HepG2 (cell line): ENCODE results near the gene SENP5. TPM values are rescaled to one million over a fixed set of nuclear protein-coding genes. Genes with fewer than 3 reads are reported as not detected.
A peak's percentile ranks its signal among the peaks of the same experiment; 100 is the strongest.

Experiments
- CAMTA2 ChIP-seq: sonication (generic); formaldehyde crosslinking; IDR thresholded peaks from 2 replicates; pipeline ENCODE4 v1.4.0; 2020; ENCODE audit warnings: mild to moderate bottlenecking, missing genetic modification reagents, borderline replicate concordance
- CHD4 ChIP-seq: fragments of 200-600 bp; sonication (generic); IDR thresholded peaks from 2 replicates; pipeline ENCODE4 v1.7.0; 2017; ENCODE audit warnings: mild to moderate bottlenecking, low read length, borderline replicate concordance
- HOXD1 ChIP-seq: sonication (generic); formaldehyde crosslinking; IDR thresholded peaks from 2 replicates; pipeline ENCODE4 v1.5.0; 2020; ENCODE audit warnings: missing genetic modification reagents
- MXI1 ChIP-seq: IDR thresholded peaks from 3 replicates; pipeline ENCODE4 v1.6.1; 2012; ENCODE audit warnings: low read depth, low read length, inconsistent platforms, borderline replicate concordance
- RARA ChIP-seq: IDR thresholded peaks from 2 replicates; pipeline ENCODE4 v1.6.1; 2016; ENCODE audit warnings: missing genetic modification reagents, missing compliant biosample characterization
- TBX2 ChIP-seq: sonication (generic); formaldehyde crosslinking; IDR thresholded peaks from 2 replicates; pipeline ENCODE4 v1.5.0; 2020; ENCODE audit warnings: missing genetic modification reagents, mild to moderate bottlenecking, borderline replicate concordance
- ZNF235 ChIP-seq: sonication (generic); formaldehyde crosslinking; IDR thresholded peaks from 2 replicates; pipeline ENCODE4 v1.8.1; 2023; ENCODE audit warnings: mild to moderate bottlenecking, missing genetic modification reagents, borderline replicate concordance
- polyA plus RNA-seq, 8 experiments: library from polyadenylated mRNA; depleted of rRNA in 3 of 8; stranded (reverse) in 7 of 8; unstranded in 1 of 8; fragments of >200 nt; fragmentation: Illumina TruSeq in 4 of 8; extraction: Trizol in 4 of 8; gene quantifications; 2 replicates each; pipeline versions ENCODE4 v1.2.1 to v1.2.3, GENCODE V29; 2011 to 2016; ENCODE audit warnings: low read depth in 4 of 8, missing spikeins in 1 of 8, mixed read lengths in 1 of 8; ENCODE audit not compliant: insufficient read depth in 1 of 8
- total RNA-seq, 5 experiments: library from RNA; depleted of rRNA; stranded (reverse); fragments of >200 nt; fragmentation: Illumina TruSeq; extraction: Trizol; gene quantifications; 2 replicates each; pipeline ENCODE4 v1.2.3, GENCODE V29; 2016; ENCODE audit warnings: low read depth in 1 of 5
- TF ChIP-seq, protein P1 (sequence below): IDR thresholded peaks from 2 replicates; pipeline ENCODE4 v1.6.1; 2012; ENCODE audit warnings: low read length, improper control_type of control experiment
- TF ChIP-seq, protein P2 (sequence below): sonication (generic); formaldehyde crosslinking; IDR thresholded peaks from 2 replicates; pipeline ENCODE4 v1.4.0; 2020; ENCODE audit warnings: missing genetic modification reagents
- TF ChIP-seq, protein P3 (sequence below): sonication (generic); formaldehyde crosslinking; IDR thresholded peaks from 2 replicates; pipeline ENCODE4 v1.8.0; 2022; ENCODE audit warnings: missing genetic modification reagents, low read depth, mild to moderate bottlenecking, borderline replicate concordance

Gene SENP5
- total and polyA plus RNA-seq, 2 of the 13 experiments (the other 11 are each of a cell fraction or from before 2014, with no cell fraction given) = 17.6 to 30.9 TPM

DNA sequence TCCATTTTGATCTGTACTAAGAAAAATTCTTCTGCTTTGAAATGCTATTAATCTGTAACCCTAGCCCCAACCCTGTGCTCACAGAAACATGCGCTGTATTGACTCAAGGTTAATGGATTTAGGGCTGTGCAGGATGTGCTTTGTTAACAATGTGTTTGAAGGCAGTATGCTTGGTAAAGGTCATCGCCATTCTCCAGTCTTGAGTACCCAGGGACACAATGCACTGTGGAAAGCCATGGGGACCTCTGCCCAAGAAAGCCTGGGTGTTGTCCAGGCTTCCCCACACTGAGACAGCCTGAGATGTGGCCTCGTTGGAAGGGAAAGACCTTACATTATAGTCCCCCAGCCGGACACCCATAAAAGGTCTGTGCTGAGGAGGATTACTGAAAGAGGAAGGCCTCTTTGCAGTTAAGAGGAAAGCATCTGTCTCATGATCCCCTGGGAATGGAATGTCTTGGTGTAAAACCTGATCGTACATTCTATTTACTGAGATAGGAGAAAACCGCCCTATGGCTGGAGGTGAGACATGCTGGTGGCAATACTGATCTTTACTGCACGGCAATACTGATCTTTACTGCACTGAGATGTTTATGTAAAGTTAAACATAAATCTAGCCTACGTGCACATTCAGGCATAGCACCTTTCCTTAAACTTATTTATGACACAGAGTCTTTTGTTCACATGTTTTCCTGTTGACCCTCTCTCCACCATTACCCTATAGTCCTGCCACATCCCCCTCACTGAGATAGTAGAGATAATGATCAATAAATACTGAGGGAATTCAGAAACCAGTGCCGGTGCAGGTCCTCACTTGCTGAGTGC is 94.6 kb downstream of the SENP5 start (continued):
- TF ChIP-seq CHD4 = no peak
- TF ChIP-seq, protein P1, sequence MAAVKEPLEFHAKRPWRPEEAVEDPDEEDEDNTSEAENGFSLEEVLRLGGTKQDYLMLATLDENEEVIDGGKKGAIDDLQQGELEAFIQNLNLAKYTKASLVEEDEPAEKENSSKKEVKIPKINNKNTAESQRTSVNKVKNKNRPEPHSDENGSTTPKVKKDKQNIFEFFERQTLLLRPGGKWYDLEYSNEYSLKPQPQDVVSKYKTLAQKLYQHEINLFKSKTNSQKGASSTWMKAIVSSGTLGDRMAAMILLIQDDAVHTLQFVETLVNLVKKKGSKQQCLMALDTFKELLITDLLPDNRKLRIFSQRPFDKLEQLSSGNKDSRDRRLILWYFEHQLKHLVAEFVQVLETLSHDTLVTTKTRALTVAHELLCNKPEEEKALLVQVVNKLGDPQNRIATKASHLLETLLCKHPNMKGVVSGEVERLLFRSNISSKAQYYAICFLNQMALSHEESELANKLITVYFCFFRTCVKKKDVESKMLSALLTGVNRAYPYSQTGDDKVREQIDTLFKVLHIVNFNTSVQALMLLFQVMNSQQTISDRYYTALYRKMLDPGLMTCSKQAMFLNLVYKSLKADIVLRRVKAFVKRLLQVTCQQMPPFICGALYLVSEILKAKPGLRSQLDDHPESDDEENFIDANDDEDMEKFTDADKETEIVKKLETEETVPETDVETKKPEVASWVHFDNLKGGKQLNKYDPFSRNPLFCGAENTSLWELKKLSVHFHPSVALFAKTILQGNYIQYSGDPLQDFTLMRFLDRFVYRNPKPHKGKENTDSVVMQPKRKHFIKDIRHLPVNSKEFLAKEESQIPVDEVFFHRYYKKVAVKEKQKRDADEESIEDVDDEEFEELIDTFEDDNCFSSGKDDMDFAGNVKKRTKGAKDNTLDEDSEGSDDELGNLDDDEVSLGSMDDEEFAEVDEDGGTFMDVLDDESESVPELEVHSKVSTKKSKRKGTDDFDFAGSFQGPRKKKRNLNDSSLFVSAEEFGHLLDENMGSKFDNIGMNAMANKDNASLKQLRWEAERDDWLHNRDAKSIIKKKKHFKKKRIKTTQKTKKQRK = no peak
- TF ChIP-seq, protein P2, sequence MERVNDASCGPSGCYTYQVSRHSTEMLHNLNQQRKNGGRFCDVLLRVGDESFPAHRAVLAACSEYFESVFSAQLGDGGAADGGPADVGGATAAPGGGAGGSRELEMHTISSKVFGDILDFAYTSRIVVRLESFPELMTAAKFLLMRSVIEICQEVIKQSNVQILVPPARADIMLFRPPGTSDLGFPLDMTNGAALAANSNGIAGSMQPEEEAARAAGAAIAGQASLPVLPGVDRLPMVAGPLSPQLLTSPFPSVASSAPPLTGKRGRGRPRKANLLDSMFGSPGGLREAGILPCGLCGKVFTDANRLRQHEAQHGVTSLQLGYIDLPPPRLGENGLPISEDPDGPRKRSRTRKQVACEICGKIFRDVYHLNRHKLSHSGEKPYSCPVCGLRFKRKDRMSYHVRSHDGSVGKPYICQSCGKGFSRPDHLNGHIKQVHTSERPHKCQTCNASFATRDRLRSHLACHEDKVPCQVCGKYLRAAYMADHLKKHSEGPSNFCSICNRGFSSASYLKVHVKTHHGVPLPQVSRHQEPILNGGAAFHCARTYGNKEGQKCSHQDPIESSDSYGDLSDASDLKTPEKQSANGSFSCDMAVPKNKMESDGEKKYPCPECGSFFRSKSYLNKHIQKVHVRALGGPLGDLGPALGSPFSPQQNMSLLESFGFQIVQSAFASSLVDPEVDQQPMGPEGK (CRISPR knock-in tag) = peak; percentile 69
- TF ChIP-seq CAMTA2 (CRISPR knock-in tag) = no peak
- TF ChIP-seq RARA (CRISPR knock-in tag) = peak; percentile 83
- TF ChIP-seq MXI1 = peak; percentile 16; the same call in 1 of the 3 replicates
- TF ChIP-seq ZNF235 = no peak
- TF ChIP-seq HOXD1 (CRISPR knock-in tag) = peak; percentile 37; the same call in 1 of the 2 replicates
- TF ChIP-seq TBX2 = peak; percentile 85
- TF ChIP-seq, protein P3, sequence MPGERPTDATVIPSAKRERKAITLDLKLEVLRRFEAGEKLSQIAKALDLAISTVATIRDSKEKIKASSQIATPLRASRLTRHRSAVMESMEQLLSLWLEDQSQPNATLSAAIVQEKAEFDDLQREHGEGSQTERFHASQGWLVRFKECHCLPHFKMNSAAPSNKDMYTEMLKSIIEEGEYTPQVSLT = 0 out of 2 replicates have a peak, but pooled peaks have one; percentile 74
